Activated T-cell treated with anti-CD3 and anti-CD28 coated beads, Interleukin-2, amount 50 U/mL, for 4 hours (primary cell): Measurements from ENCODE around the gene RB1. TPM values are rescaled to one million over a fixed set of nuclear protein-coding genes. Genes with fewer than 3 reads are reported as not detected.

ENCODE experiments used
- ATAC-seq, 2 donors: fragments of 200-7000 bp; cut with Tn5 transposase; one replicate each; pipeline ENCODE4 v1.10.0; 2021
- DNase-seq: peaks from one replicate; pipeline ENCODE4 v3.0.0-alpha.2; 2020
- H3K27me3 Mint-ChIP-seq: one replicate; pipeline ENCODE4 v1.8.0; 2021; ENCODE audit warnings: low read depth, mixed read lengths
- H3K36me3 Mint-ChIP-seq: one replicate; pipeline ENCODE4 v1.8.0; 2022; ENCODE audit warnings: mixed read lengths; ENCODE audit not compliant: insufficient read depth
- H3K4me1 Mint-ChIP-seq: one replicate; pipeline ENCODE4 v1.8.0; 2021; ENCODE audit warnings: low read depth, mixed read lengths
- H3K4me3 Mint-ChIP-seq: one replicate; pipeline ENCODE4 v1.8.0; 2021; ENCODE audit warnings: mild to moderate bottlenecking, moderate library complexity, mixed read lengths
- H3K9me3 Mint-ChIP-seq: one replicate; pipeline ENCODE4 v1.8.0; 2021; ENCODE audit warnings: mixed read lengths
- total RNA-seq, 3 donors: library from RNA; stranded (reverse); gene quantifications; one replicate each; pipeline ENCODE4 v1.2.1, GENCODE V29; 2021

The RB1 gene
- total RNA-seq, 3 donors from 2014 or later = 27.8 to 31.4 (median 30.2) TPM

DNA sequence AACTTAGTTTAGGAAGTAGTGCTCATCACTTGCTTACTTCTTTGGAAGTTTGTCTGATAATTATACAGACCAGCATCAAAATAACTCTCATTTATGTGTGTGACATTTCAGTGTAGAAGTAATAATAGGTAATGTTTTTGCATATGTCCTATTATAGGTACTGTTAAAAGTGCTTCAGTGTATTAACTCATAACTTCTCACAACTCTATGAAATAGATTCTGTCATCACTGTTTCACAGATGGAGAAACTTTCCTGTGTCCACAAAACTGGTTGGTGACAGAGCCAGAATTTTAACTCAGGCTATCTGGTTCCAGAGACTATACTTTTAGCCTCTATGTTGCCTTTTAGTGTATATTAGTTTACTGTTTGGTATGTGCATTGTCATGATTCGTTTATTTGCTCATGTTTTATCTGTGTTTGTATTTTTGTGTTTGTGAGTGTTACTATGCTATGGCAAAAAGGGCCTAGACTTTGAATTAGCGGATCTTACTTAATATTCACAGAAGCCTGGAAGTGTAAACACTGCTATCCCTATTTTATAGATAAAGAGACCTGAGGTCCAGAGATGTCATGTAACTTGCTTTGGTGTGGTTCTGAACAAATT is 96.6 kb downstream of the RB1 start:
- no peak overlapping the region for H3K4me3 Mint-ChIP-seq
- ATAC-seq (no peak), DNase-seq (no peak)
- H3K36me3 Mint-ChIP-seq = peaks cover 6% of the 10 kb centered on the region
- H3K9me3 Mint-ChIP-seq = peaks cover 6% of the 10 kb centered on the region
- H3K27me3 Mint-ChIP-seq = no peaks in the 10 kb centered on the region
- peaks cover 64% of the 10 kb centered on the region for H3K4me1 Mint-ChIP-seq

DNA sequence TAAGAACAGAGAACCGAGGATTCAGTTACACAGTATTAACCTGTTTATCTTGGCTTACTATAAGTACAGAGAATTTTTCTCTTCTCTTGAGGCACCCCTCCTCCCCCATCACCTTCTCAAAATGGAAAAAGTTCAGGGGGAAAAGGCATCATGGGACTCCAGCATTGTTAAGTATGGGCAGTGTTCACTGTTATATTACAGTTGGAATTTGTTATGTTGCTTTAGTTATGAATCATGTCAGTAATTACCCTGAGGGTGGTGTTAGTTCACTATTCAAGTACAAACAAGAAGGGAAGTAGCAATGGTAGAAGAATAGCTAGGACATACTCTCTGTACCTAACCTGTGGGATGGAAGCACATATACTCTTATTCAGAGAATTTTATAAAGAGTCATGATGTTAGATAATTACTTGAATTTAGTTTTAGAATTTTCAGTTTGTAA is 97.3 kb downstream of the RB1 start:
- Mint-ChIP-seq H3K36me3 (no peaks in the 10 kb centered on the region), H3K4me1 (peaks cover 69% of the 10 kb centered on the region), H3K27me3 (no peaks in the 10 kb centered on the region), H3K4me3 (peak overlapping the region; percentile 44), H3K9me3 (no peaks in the 10 kb centered on the region)
- no peak for DNase-seq
- ATAC-seq = peak in 1 of 2 donors; percentile 13

DNA sequence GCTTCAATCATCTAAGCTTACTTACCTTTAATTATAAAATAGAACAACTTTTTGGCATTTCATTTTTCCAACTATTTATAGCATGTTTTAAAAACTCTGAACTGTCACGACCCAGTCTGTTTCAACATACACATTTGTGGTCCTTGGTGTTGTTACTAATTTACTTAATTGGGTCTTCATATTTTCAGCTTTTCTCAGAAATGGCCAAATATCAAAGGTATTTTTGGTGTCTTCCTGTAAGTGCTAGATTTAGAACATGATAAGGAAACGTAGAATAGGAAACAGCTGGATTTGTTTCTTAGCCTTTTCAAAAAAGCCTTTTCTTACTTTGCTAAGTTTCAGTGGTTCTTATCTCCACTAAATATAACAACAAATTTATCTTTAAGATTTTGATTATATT is 97.9 kb downstream of the RB1 start:
- Mint-ChIP-seq H3K9me3 (no peaks in the 10 kb centered on the region), H3K4me3 (no peak overlapping the region), H3K27me3 (no peaks in the 10 kb centered on the region), H3K4me1 (peaks cover 75% of the 10 kb centered on the region), H3K36me3 (no peaks in the 10 kb centered on the region)
- ATAC-seq = no peak
- DNase-seq = no peak

DNA sequence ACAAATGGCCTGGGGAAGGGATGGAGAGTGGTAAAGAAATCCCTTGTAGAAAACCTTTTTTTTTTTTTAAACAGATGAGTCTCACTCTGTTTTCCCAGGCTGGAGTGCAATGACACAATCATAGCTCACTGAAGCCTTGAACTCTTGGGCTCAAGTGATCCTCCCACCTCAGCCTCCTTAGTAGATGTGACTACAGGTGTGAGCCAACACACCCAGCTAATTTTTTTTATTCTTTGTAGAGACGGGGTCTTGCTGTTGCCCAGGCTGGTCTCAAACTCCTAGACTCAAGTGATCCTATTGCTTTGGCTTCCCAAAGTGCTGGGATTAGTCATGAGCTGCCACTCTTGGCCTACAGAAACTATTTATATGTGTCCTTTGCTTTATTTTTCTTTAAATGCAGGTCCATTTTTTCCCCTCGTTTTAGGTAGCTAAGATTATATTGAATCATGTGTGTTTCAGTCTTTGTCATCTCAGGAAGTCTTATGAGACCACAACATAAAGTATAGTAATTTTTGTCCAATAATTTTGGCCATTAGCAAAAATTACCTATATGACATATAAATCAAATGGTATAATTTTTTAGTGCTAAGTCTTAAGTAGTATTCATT is 98.9 kb downstream of the RB1 start:
- H3K4me1 Mint-ChIP-seq = peaks cover 81% of the 10 kb centered on the region
- H3K9me3 Mint-ChIP-seq = no peaks in the 10 kb centered on the region

DNA sequence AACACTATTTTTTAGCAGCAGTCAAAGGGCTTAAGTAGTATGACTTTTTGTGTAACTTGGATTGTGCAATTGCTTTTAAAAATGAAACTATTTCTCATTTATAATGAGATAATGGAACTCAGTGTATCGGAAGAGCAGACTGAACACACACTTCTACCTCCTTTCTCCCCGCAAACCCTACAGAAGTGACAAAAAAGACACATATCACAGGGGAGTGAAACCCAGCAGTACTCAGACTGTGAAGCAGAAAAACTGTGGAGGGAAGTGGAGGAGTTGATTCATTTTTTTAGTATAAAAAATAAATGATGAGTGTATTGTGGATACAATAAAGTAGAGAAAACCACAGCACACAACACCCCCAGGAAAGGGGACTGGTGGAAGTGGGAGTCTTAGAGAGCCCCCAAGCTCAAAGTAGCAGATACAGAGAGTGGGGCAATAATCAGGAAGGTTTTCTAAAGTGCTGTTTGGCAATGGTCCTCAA is 99.6 kb downstream of the RB1 start:
- Mint-ChIP-seq H3K9me3 (no peaks in the 10 kb centered on the region), H3K4me3 (peak overlapping the region; percentile 17), H3K4me1 (peaks cover 81% of the 10 kb centered on the region), H3K27me3 (no peaks in the 10 kb centered on the region), H3K36me3 (no peaks in the 10 kb centered on the region)
- ATAC-seq = peak; percentile 96 to 97
- DNase-seq = no peak

More for the DNA sequence above, 98.9 kb downstream of the RB1 start:
- Mint-ChIP-seq H3K36me3 (no peaks in the 10 kb centered on the region), H3K27me3 (no peaks in the 10 kb centered on the region), H3K4me3 (peak overlapping the region; percentile 37)
- no peak for ATAC-seq
- DNase-seq = no peak

DNA sequence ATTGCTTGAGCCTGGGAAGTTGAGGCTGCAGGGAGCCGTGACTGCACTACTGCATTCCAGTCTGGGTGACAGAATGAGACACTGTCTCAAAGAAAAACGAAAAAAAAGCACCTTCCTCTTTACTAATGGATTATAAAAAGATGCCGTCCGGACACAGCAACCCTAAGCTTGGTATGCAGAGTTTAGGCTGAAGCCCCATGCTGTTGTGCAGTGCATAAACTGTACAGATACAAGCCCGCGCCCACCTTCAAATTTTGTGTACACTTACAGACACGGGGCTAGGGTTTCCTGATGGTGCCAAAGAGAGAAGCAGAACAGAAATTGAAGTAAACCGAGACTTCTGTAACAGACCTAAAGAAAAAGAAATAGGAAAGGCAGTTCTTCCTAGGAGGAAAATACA is 100.4 kb downstream of the RB1 start:
- no peak for ATAC-seq
- Mint-ChIP-seq H3K9me3 (no peaks in the 10 kb centered on the region), H3K4me1 (peaks cover 82% of the 10 kb centered on the region), H3K27me3 (no peaks in the 10 kb centered on the region), H3K36me3 (peaks cover 3% of the 10 kb centered on the region), H3K4me3 (no peak overlapping the region)
- DNase-seq = no peak

DNA sequence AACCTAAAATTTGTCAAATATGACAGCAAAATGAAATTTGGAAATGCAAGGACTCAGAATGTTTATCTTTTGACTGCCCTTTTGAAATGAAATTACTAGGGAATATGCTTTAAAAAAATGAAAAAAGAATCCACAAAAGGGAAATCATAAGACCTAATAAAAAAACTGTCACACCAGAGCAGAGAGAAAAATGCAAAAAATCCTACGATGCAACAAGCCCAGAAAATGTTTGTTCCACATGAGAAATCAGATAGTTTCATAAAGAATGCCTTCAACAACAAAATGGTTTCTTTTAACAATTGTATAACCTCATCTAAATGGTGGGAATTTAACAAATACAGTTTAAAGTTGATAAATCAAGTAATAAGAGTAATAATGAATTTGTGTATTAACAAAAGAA is 101.4 kb downstream of the RB1 start:
- no peaks in the 10 kb centered on the region for H3K9me3 Mint-ChIP-seq
- ATAC-seq = no peak
- H3K36me3 Mint-ChIP-seq = peaks cover 3% of the 10 kb centered on the region
- peaks cover 83% of the 10 kb centered on the region for H3K4me1 Mint-ChIP-seq
- H3K27me3 Mint-ChIP-seq = no peaks in the 10 kb centered on the region
- DNase-seq = no peak
- no peak overlapping the region for H3K4me3 Mint-ChIP-seq

DNA sequence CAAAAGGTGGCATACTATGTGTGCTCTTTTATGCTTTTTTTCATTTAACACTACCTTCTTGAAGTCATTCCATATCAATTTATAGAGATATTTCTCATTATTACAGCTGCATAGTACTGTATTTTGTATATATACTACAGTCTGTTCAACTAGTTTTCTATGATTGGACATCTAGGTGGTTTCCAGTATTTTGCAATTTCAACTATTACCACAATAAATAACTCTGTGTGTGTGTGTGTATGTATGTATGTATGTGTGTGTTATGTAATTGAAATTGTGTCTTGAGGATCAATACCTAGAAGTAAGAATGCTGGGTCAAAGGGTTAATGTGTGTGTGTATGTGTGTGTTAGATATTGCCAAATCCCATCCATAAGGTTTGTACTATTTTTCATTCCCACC is 102.3 kb downstream of the RB1 start:
- H3K36me3 Mint-ChIP-seq = peaks cover 5% of the 10 kb centered on the region
- no peak overlapping the region for H3K4me3 Mint-ChIP-seq
- H3K4me1 Mint-ChIP-seq = peaks cover 81% of the 10 kb centered on the region
- no peaks in the 10 kb centered on the region for H3K9me3 Mint-ChIP-seq
- no peaks in the 10 kb centered on the region for H3K27me3 Mint-ChIP-seq
- ATAC-seq (no peak), DNase-seq (no peak)

DNA sequence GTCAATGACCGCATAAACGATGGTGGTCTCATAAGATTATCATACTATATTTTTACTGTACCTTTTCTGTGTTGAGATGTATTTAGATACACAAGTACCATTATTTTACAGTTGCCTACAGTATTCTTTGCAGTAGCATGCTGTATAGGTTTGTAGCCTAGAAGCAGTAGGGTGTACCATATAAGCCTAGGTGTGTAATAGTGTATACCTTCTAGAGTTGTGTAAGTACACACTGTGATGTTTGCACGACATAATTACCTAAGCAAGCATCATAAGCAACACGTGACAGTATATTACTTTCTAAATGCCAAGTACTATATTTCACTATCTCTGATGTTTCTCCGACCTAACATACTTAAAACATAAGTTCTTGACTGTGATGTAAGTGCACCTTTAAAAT is 106.6 kb downstream of the RB1 start:
- H3K36me3 Mint-ChIP-seq = peaks cover 5% of the 10 kb centered on the region

DNA sequence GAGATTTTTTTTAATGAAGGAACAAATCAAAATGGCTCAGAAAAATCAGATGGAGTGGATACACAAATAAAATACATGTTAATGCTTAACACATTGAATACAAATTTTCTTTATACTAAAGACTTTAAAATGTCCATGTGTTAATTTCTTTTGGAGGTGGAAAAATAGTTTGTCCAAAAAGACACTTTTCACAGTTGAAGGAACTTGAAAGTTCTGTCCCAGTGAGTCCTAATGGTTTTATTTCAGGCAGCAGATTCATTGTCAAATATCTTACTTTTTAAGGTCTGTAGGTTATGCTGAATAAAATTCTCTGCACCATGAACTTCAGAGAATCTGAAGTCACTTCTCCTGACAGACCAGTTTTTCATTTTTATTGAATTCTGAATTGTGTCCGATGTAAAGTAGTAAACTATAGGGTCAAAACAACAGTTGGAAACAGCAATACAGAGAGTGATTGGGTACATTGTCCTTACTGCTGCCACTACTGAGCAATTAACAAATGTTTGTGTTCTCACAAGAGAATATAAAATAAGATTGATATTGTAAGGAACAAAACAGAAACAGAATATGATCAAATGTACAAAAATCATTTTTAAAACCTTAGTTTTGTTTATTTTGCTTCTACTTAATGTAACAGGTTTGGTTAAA is 107.7 kb downstream of the RB1 start:
- peaks cover 60% of the 10 kb centered on the region for H3K4me1 Mint-ChIP-seq
- H3K4me3 Mint-ChIP-seq = peak overlapping the region; percentile 96
- H3K36me3 Mint-ChIP-seq = peaks cover 9% of the 10 kb centered on the region
- no peaks in the 10 kb centered on the region for H3K27me3 Mint-ChIP-seq
- no peaks in the 10 kb centered on the region for H3K9me3 Mint-ChIP-seq
- DNase-seq (no peak), ATAC-seq (no peak)

More for the DNA sequence above, 106.6 kb downstream of the RB1 start:
- no peaks in the 10 kb centered on the region for H3K9me3 Mint-ChIP-seq
- ATAC-seq (peak; percentile 41 to 45), DNase-seq (no peak)
- H3K4me1 Mint-ChIP-seq = peaks cover 67% of the 10 kb centered on the region
- peak overlapping the region; percentile 84 for H3K4me3 Mint-ChIP-seq
- no peaks in the 10 kb centered on the region for H3K27me3 Mint-ChIP-seq

DNA sequence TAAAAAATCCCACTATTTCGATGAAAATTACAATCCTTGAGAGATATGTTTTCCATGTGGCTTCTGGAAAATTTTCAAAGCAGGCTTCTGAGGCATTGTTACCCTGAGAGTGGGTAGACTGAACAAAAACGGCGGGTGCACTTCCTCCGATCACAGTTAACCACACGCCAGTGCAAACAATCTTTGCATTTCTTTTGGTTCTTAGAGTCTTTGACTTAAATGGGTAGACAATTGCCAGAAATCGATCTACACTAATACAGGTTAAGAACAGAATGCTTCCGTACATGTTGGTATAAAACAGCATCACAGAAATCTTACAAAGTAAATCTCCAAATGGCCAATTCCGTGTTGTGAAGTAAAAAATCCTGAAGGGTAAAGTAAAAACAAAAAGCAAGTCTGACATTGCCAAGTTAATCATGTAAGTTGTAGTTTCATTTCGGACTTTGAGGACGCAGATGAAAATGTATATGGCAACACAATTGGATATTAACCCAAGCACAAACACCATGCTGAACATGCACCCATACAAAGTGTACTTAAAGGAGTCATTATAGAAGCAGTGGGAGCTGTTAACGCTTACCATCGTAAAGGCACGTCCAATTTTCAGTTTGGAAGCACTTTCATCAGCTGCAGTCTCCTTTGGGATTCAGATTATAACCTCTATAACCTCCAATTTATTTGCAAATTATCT is 108.4 kb downstream of the RB1 start:
- Mint-ChIP-seq H3K4me3 (peak overlapping the region; percentile 96), H3K9me3 (no peaks in the 10 kb centered on the region), H3K36me3 (peaks cover 9% of the 10 kb centered on the region), H3K27me3 (no peaks in the 10 kb centered on the region), H3K4me1 (peaks cover 54% of the 10 kb centered on the region)
- DNase-seq = no peak
- ATAC-seq = peak; percentile 66 to 69

DNA sequence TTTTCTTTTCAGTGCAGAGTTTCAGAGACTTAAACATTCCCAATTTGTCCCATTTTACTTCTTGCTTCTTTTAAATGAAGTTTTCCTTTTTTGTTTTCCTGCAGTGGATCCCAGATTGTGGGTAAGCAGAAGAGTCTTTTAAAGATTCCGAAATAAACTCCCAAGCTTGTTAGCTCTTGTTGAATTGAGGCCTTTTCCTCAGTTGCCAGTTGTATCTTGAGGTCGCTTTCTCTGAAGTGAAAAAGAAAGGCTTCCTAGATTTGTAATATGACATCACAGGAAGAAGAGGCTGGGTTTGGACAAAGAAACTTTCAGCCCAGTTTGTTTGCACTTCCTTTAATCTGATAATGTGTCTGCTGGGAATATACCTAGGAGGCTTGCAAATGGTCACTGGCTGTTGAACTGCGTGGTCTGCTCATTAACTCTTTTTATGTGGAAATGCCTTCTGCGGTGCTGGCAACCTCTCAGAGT is 109.4 kb downstream of the RB1 start, which contains the start of gene LPAR6:
Gene LPAR6 (minus strand): TSS at position 233 of the 471 bp plus-strand sequence. CDS start 690 bp downstream, outside the sequence.
- Mint-ChIP-seq H3K4me3 (peak within 1 kb of the TSS; percentile 96), H3K4me1 (peaks cover 47% of the 10 kb centered on the region), H3K36me3 (peaks cover 12% of the 10 kb centered on the region), H3K27me3 (no peaks in the 10 kb centered on the region), H3K9me3 (peaks cover 6% of the 10 kb centered on the region)
- peak in 1 of 2 donors; percentile 21 for ATAC-seq
- no peak for DNase-seq

DNA sequence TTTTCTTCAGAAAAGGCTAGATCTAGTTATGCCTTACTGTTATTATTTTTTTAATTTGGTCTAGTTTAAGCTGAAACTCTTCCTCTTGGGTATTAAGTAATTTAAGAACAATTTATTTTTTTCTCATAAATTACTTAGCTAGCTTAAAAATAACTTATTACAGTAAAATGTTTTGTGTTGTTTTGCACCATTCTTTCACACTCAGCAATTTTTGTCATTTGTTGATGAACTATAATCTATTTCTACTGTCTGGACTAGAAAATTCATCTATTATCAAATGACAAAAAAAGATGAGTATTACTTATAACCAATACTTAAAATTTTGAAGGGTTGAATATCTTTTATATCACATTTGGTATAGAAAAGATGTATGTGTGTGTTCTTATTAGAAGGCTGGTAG is 111.0 kb downstream of the RB1 start:
- no peaks in the 10 kb centered on the region for H3K27me3 Mint-ChIP-seq
- no peak for ATAC-seq
- H3K4me1 Mint-ChIP-seq = peaks cover 35% of the 10 kb centered on the region
- DNase-seq = no peak
- H3K4me3 Mint-ChIP-seq = peak overlapping the region; percentile 68
- peaks cover 14% of the 10 kb centered on the region for H3K36me3 Mint-ChIP-seq
- peaks cover 14% of the 10 kb centered on the region for H3K9me3 Mint-ChIP-seq

DNA sequence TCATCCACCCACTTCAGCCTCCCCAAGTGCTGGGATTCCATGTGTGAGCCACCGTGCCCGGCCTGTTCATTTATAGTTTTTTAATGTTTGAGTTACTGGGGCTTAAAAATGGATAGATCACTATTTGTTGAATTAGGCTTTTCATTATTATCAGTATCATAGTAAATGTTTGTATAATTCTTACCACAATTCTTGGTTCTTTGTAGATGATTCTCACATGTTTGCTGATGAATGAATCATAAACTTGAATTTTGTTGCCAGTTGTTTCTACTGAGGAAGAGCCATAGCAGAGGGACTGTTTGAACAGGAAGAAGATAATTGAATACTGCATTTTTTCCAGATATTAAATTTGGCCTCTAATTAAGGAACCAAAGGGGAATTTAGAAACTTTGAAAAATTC is 112.0 kb downstream of the RB1 start:
- no peak for ATAC-seq
- Mint-ChIP-seq H3K9me3 (peaks cover 16% of the 10 kb centered on the region), H3K36me3 (peaks cover 13% of the 10 kb centered on the region), H3K27me3 (no peaks in the 10 kb centered on the region), H3K4me3 (peak overlapping the region; percentile 68), H3K4me1 (peaks cover 25% of the 10 kb centered on the region)
- no peak for DNase-seq
